IMR-90 (cell line): ENCODE results near the gene MICB. TPM values are rescaled to one million over a fixed set of nuclear protein-coding genes. Genes with fewer than 3 reads are reported as not detected.
A peak's percentile ranks its signal among the peaks of the same experiment; 100 is the strongest.

Experiments used
- ATAC-seq: fragments of 200-7000 bp; cut with Tn5 transposase; 2 replicates; pipeline ENCODE4 v1.9.1; 2020; ENCODE audit warnings: low read depth, mild to moderate bottlenecking, moderate library complexity
- Bru-seq: library from RNA; stranded (reverse); fragments of 400-500 nt; gene quantifications from one replicate; lab custom pipeline; 2021; lab: Mats Ljungman, UMichigan
- BruChase-seq, 2 experiments: library from RNA; stranded (reverse); fragments of 400-500 nt; gene quantifications; one replicate each; lab custom pipeline; 2021; lab: Mats Ljungman, UMichigan
- BruUV-seq: library from RNA; stranded (reverse); fragments of 400-500 nt; replicated peaks from 2 replicates; lab custom pipeline; 2021; lab: Mats Ljungman, UMichigan
- CTCF ChIA-PET: fragments of 300-600 bp; formaldehyde crosslinking; extraction: SDS; loops from one replicate; lab custom pipeline; 2021; ENCODE audit warnings: antibody characterized with exemption; lab: Yijun Ruan, JAX
- POLR2A ChIA-PET: fragments of 300-600 bp; sonication (Branson Sonifier 250); formaldehyde crosslinking; loops from one replicate; lab custom pipeline; 2022; ENCODE audit warnings: antibody characterized with exemption; ENCODE audit not compliant: unreplicated experiment; lab: Charles Lee
- DNase-seq: peaks from one replicate; pipeline ENCODE4 v3.0.0; 2013
- H2AFZ ChIP-seq: replicated peaks from 2 replicates; pipeline ENCODE3; 2013; ENCODE audit warnings: low read length, mild to moderate bottlenecking; ENCODE audit not compliant: poor library complexity
- H2AK5ac ChIP-seq: 2 replicates; pipeline ENCODE4 v1.6.1; 2013; ENCODE audit warnings: low read depth, low read length, inconsistent platforms
- H2AK9ac ChIP-seq: replicated peaks from 2 replicates; pipeline ENCODE3; 2013; ENCODE audit warnings: mild to moderate bottlenecking, low read depth, low read length, moderate library complexity; ENCODE audit not compliant: poor library complexity
- H2BK120ac ChIP-seq: 2 replicates; pipeline ENCODE4 v1.6.1; 2013; ENCODE audit warnings: low read depth, low read length, inconsistent platforms
- H2BK15ac ChIP-seq: 3 replicates; pipeline ENCODE4 v1.6.1; 2013; ENCODE audit warnings: low read depth, low read length, inconsistent platforms
- H2BK20ac ChIP-seq: 2 replicates; pipeline ENCODE4 v1.6.1; 2013; ENCODE audit warnings: low read depth, mild to moderate bottlenecking, inconsistent platforms, low read length, moderate library complexity
- H2BK5ac ChIP-seq: 2 replicates; pipeline ENCODE4 v1.6.1; 2013; ENCODE audit warnings: mild to moderate bottlenecking, low read depth, low read length, inconsistent platforms; ENCODE audit not compliant: poor library complexity, severe bottlenecking
- H3K14ac ChIP-seq: replicated peaks from 2 replicates; pipeline ENCODE4 v1.6.1; 2013; ENCODE audit warnings: low read depth, low read length, inconsistent platforms
- H3K18ac ChIP-seq: 2 replicates; pipeline ENCODE4 v1.6.1; 2013; ENCODE audit warnings: low read depth, low read length, control low read depth
- H3K23ac ChIP-seq: 2 replicates; pipeline ENCODE4 v1.6.1; 2013; ENCODE audit warnings: low read depth, low read length, inconsistent platforms
- H3K27ac ChIP-seq: 2 replicates; pipeline ENCODE4 v1.5.1; 2013; ENCODE audit warnings: mild to moderate bottlenecking, control low read depth, low read length; ENCODE audit not compliant: insufficient read depth
- H3K27me3 ChIP-seq: 2 replicates; pipeline ENCODE4 v1.6.1; 2013; ENCODE audit warnings: low read length; ENCODE audit not compliant: control insufficient read depth, insufficient read depth
- H3K36me3 ChIP-seq: 2 replicates; pipeline ENCODE4 v1.6.1; 2013; ENCODE audit warnings: low read length, mixed read lengths; ENCODE audit not compliant: control insufficient read depth, insufficient read depth
- H3K4ac ChIP-seq: 2 replicates; pipeline ENCODE4 v1.6.1; 2013; ENCODE audit warnings: low read depth, low read length, inconsistent platforms
- H3K4me1 ChIP-seq: 2 replicates; pipeline ENCODE4 v1.6.1; 2013; ENCODE audit warnings: low read length, mixed read lengths; ENCODE audit not compliant: control insufficient read depth, insufficient read depth
- H3K4me2 ChIP-seq: 2 replicates; pipeline ENCODE4 v1.6.1; 2013; ENCODE audit warnings: low read depth, mild to moderate bottlenecking, control low read depth, low read length, moderate library complexity
- H3K4me3 ChIP-seq: 2 replicates; pipeline ENCODE4 v1.5.1; 2013; ENCODE audit warnings: low read depth, mild to moderate bottlenecking, control low read depth, low read length, moderate library complexity; ENCODE audit not compliant: insufficient read depth
- H3K56ac ChIP-seq: 2 replicates; pipeline ENCODE4 v1.6.1; 2013; ENCODE audit warnings: low read length, inconsistent platforms; ENCODE audit not compliant: insufficient read depth; ENCODE audit errors: extremely low read depth
- H3K79me1 ChIP-seq, 2 experiments: 2 replicates each; pipeline ENCODE4 v1.6.1; 2013; ENCODE audit warnings: low read length in 2 of 2, inconsistent platforms in 1 of 2, low read depth in 1 of 2
- H3K9ac ChIP-seq: 2 replicates; pipeline ENCODE4 v1.6.1; 2013; ENCODE audit warnings: low read depth, low read length, control low read depth
- H3K9me1 ChIP-seq: 2 replicates; pipeline ENCODE4 v1.6.1; 2013; ENCODE audit warnings: low read length, inconsistent platforms; ENCODE audit not compliant: insufficient read depth
- H3K9me3 ChIP-seq: 2 replicates; pipeline ENCODE4 v1.6.1; 2013; ENCODE audit warnings: low read length; ENCODE audit not compliant: control insufficient read depth, insufficient read depth
- H4K20me1 ChIP-seq: 2 replicates; pipeline ENCODE4 v1.6.1; 2013; ENCODE audit warnings: low read length, inconsistent platforms; ENCODE audit not compliant: insufficient read depth
- H4K5ac ChIP-seq: 2 replicates; pipeline ENCODE4 v1.6.1; 2013; ENCODE audit warnings: mild to moderate bottlenecking, low read depth, low read length, control low read depth
- H4K8ac ChIP-seq, 2 experiments: 2 replicates each; pipeline ENCODE4 v1.6.1; 2013; ENCODE audit warnings: low read depth in 2 of 2, low read length in 2 of 2, control low read depth in 1 of 2, inconsistent platforms in 1 of 2
- H4K91ac ChIP-seq: 2 replicates; pipeline ENCODE4 v1.6.1; 2013; ENCODE audit warnings: low read depth, low read length, inconsistent platforms; ENCODE audit not compliant: insufficient read depth
- CEBPB ChIP-seq: IDR thresholded peaks from 2 replicates; pipeline ENCODE4 v1.6.1; 2012; ENCODE audit warnings: low read depth, low read length, improper control_type of control experiment
- CHD1 ChIP-seq: IDR thresholded peaks from 2 replicates; pipeline ENCODE4 v1.6.1; 2012; ENCODE audit warnings: low read depth, low read length, improper control_type of control experiment
- CTCF ChIP-seq: conservative IDR thresholded peaks from 2 replicates; pipeline ENCODE4 v1.5.1; 2012; ENCODE audit warnings: mild to moderate bottlenecking, low read depth, low read length, improper control_type of control experiment
- MAFK ChIP-seq: IDR thresholded peaks from 2 replicates; pipeline ENCODE4 v1.6.1; 2012; ENCODE audit warnings: low read depth, low read length, improper control_type of control experiment
- MAZ ChIP-seq: IDR thresholded peaks from 2 replicates; pipeline ENCODE4 v1.6.1; 2012; ENCODE audit warnings: low read depth, mild to moderate bottlenecking, low read length, improper control_type of control experiment, moderate library complexity, borderline replicate concordance
- MXI1 ChIP-seq: IDR thresholded peaks from 2 replicates; pipeline ENCODE4 v1.6.1; 2012; ENCODE audit warnings: low read depth, mild to moderate bottlenecking, low read length, moderate library complexity, borderline replicate concordance
- NFE2L2 ChIP-seq: fragments of 150-350 bp; IDR thresholded peaks from 2 replicates; pipeline ENCODE4 v1.6.1; 2016; ENCODE audit warnings: low read depth, mild to moderate bottlenecking, low read length
- RAD21 ChIP-seq: IDR thresholded peaks from 2 replicates; pipeline ENCODE4 v1.6.1; 2012; ENCODE audit warnings: low read length, improper control_type of control experiment
- RCOR1 ChIP-seq: IDR thresholded peaks from 2 replicates; pipeline ENCODE4 v1.6.1; 2012; ENCODE audit warnings: mild to moderate bottlenecking, low read length, improper control_type of control experiment; ENCODE audit not compliant: insufficient replicate concordance
- RFX5 ChIP-seq: IDR thresholded peaks from 2 replicates; pipeline ENCODE4 v1.8.0; 2012; ENCODE audit warnings: low read depth, mild to moderate bottlenecking, low read length, moderate library complexity
- SMC3 ChIP-seq: fragments of 150-350 bp; IDR thresholded peaks from 2 replicates; pipeline ENCODE4 v1.6.1; 2016; ENCODE audit warnings: low read depth, mild to moderate bottlenecking, antibody characterized with exemption, low read length, moderate library complexity
- USF2 ChIP-seq: fragments of 150-350 bp; IDR thresholded peaks from 2 replicates; pipeline ENCODE4 v1.6.1; 2017; ENCODE audit warnings: mild to moderate bottlenecking, antibody characterized with exemption, low read length, low read depth
- WGBS, 2 experiments: methylation state at CpG; one replicate each; pipeline versions ENCODE4 v1.1.5 to v1.1.7; 2013; ENCODE audit warnings: missing lambda C conversion rate in 2 of 2; ENCODE audit not compliant: insufficient read length in 1 of 2; ENCODE audit errors: extremely low coverage in 2 of 2; 5-methylcytosine and 5-hydroxymethylcytosine counted together
- dilution Hi-C: fragments of 300-500 bp; cut with HindIII; formaldehyde crosslinking; loops from one replicate; pipeline ENCODE4 v1.14.3; 2018; ENCODE audit warnings: low sequenced_read_pairs; ENCODE audit not compliant: unreplicated experiment
- in situ Hi-C: fragments of 300-500 bp; cut with MboI; formaldehyde crosslinking; loops from 3 replicates; pipeline ENCODE4 v1.14.3; 2019; ENCODE audit warnings: low sequenced_read_pairs, inconsistent platforms, mixed read lengths
- intact Hi-C: fragments of 100-400 bp; cut with micrococcal nuclease; formaldehyde crosslinking; loops from 2 replicates; pipeline ENCODE4 v1.10.0; 2022
- long read RNA-seq: library from polyadenylated mRNA; unstranded; transcript quantifications from one replicate; pipeline ENCODE4 v2.0.0, GENCODE V29; 2021; ENCODE audit not compliant: unreplicated experiment
- polyA plus RNA-seq, 3 experiments: library from polyadenylated mRNA; depleted of rRNA; stranded (reverse); fragments of >200 nt; gene quantifications; 2 replicates each; pipeline ENCODE4 v1.2.3, GENCODE V29; 2012; ENCODE audit warnings: low replicate concordance in 1 of 3
- total RNA-seq: library from RNA; depleted of rRNA; stranded (reverse); fragments of >200 nt; gene quantifications from 2 replicates; pipeline ENCODE4 v1.2.3, GENCODE V29; 2012; rRNA removed

The MICB gene
- total RNA-seq (11.1 and 11.7 TPM in 2 replicates), polyA plus RNA-seq (2012; rRNA removed) (9.6 and 9.9 TPM in 2 replicates), Bru-seq, nascent RNA (percentile 60 among the genes with signal in this experiment), BruChase-seq, experiment 1, labeled RNA remaining after a 6-hour chase (percentile 64 among the genes with signal in this experiment), BruChase-seq, experiment 2, labeled RNA remaining after a 2-hour chase (percentile 64 among the genes with signal in this experiment)
- 4.5 and 6.4 TPM in 2 replicates for polyA plus RNA-seq (2012; cell fraction: cytosol; rRNA removed)
- 7.4 and 9.4 TPM in 2 replicates for polyA plus RNA-seq (2012; cell fraction: nucleus; rRNA removed; ENCODE audit: low replicate concordance)
- long read RNA-seq, partial matches to known transcripts, result 3 of 8 reads
- long read RNA-seq, other reads (novel, unspliced or antisense), result 1 of 8 reads

GRCh38 chr6:31497531-31498476 is at the start of gene MICB:
TSS of gene MICB (plus strand) at chr6:31498145. CDS start at chr6:31498194, 49 bp downstream.
- peak within 1 kb of the TSS; percentile 70 for H3K4me3 ChIP-seq
- no peak within 1 kb of the TSS for H3K27ac ChIP-seq
- ChIA-PET CTCF (no interaction called here), POLR2A (no interaction called here)
- in situ Hi-C loops, result no loop called here
- no peaks in the 10 kb centered on the region for H3K36me3 ChIP-seq
- peak within 1 kb of the TSS; percentile 33; the same call in 1 of the 2 replicates for H3K9ac ChIP-seq
- dilution Hi-C loops, result no loop called here
- no peak within 1 kb of the TSS; a peak in 1 of 4 replicates for H4K8ac ChIP-seq
- no peak within 1 kb of the TSS for H3K56ac ChIP-seq
- DNase-seq (peak; percentile 68), ATAC-seq (peak; percentile 68)
- no peaks in the 10 kb centered on the region for H3K27me3 ChIP-seq
- TF ChIP-seq NFE2L2, result no peak
- no peak for TF ChIP-seq CHD1
- TF ChIP-seq RFX5, result no peak
- TF ChIP-seq CTCF, result no peak
- TF ChIP-seq USF2, result no peak
- no peak for TF ChIP-seq MXI1
- no peak for TF ChIP-seq MAFK
- no peak for TF ChIP-seq MAZ
- TF ChIP-seq SMC3, result no peak
- no peak for TF ChIP-seq RCOR1
- no peak for TF ChIP-seq CEBPB
- no peak for TF ChIP-seq RAD21
- H4K91ac ChIP-seq, result no peak within 1 kb of the TSS
- peak within 1 kb of the TSS; percentile 48; the same call in 1 of the 2 replicates for H2AK5ac ChIP-seq
- H3K9me3 ChIP-seq, result no peaks in the 10 kb centered on the region
- no peak within 1 kb of the TSS for H4K5ac ChIP-seq
- peak within 1 kb of the TSS; percentile 60; the same call in 1 of the 2 replicates for H3K4ac ChIP-seq
- peaks cover 7 to 46% of the 10 kb centered on the region in 2 experiments; a peak in 3 of 4 replicates for H3K79me1 ChIP-seq
- no peak within 1 kb of the TSS for H3K18ac ChIP-seq
- H4K20me1 ChIP-seq, result peaks cover 11% of the 10 kb centered on the region; the same call in 1 of the 2 replicates
- peak within 1 kb of the TSS; percentile 91 for H3K4me2 ChIP-seq
- no peak within 1 kb of the TSS for H2BK5ac ChIP-seq
- peak within 1 kb of the TSS; percentile 60 for H3K14ac ChIP-seq
- H3K23ac ChIP-seq, result peak within 1 kb of the TSS; percentile 75
- peaks cover 3% of the 10 kb centered on the region for H3K4me1 ChIP-seq
- peak within 1 kb of the TSS; percentile 29 for H2AK9ac ChIP-seq
- H2BK20ac ChIP-seq, result no peak within 1 kb of the TSS
- H2BK120ac ChIP-seq, result peak within 1 kb of the TSS; percentile 52; the same call in 1 of the 2 replicates
- H2AFZ ChIP-seq, result peak within 1 kb of the TSS; percentile 83
- peaks cover 6% of the 10 kb centered on the region for H3K9me1 ChIP-seq
- peak within 1 kb of the TSS; percentile 20; the same call in 1 of the 3 replicates for H2BK15ac ChIP-seq
- 3% methylated on average over 19 of the region's 64 CpGs; no CpG with 5 or more reads in 1 of the 2 experiments for WGBS, 2 experiments
- intact Hi-C loops, result no loop called here
- no TSS peak for BruUV-seq
